Thyroid gland (tissue), 4 donors: ENCODE data around the gene WDR3.

Experiments used
- POLR2A ChIP-seq, 2 donors: fragments of 450-650 bp; IDR thresholded peaks; one replicate each; pipeline ENCODE4 v1.6.1; 2017; ENCODE audit warnings: antibody characterized with exemption in 2 of 2, mild to moderate bottlenecking in 2 of 2, moderate library complexity in 1 of 2
- TF ChIP-seq, protein P1 (sequence below), 6 experiments: fragments of 200-600 bp in 3 of 6; fragments of 450-650 bp in 3 of 6; sonication (generic) in 3 of 6; IDR thresholded peaks; one replicate each; pipeline ENCODE4 v1.5.1; 2016 to 2019; ENCODE audit warnings: antibody characterized with exemption in 6 of 6, mild to moderate bottlenecking in 2 of 6, inconsistent platforms in 1 of 6, moderate library complexity in 1 of 6

DNA sequence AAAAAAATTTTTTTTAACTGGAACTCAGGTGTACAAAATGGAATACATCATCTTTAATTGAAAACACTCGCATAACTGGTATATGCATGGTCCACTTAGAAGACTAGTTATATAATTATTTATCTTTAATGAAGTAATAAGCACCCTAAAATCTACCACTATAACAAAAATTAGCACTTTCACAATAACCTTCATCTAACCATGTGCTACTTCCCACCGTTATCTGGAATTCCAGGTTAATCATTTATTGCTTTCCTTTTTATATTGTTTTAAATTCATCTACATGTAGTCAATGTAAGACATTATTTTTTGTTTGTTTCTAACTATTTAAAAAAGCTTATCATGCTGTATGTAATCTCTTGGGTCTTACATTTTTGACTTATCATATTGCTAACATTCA, 39.1 kb upstream of the WDR3 start:
- no peak for TF ChIP-seq POLR2A (IDR thresholded peaks at IDR 0.05)
- TF ChIP-seq, protein P1, sequence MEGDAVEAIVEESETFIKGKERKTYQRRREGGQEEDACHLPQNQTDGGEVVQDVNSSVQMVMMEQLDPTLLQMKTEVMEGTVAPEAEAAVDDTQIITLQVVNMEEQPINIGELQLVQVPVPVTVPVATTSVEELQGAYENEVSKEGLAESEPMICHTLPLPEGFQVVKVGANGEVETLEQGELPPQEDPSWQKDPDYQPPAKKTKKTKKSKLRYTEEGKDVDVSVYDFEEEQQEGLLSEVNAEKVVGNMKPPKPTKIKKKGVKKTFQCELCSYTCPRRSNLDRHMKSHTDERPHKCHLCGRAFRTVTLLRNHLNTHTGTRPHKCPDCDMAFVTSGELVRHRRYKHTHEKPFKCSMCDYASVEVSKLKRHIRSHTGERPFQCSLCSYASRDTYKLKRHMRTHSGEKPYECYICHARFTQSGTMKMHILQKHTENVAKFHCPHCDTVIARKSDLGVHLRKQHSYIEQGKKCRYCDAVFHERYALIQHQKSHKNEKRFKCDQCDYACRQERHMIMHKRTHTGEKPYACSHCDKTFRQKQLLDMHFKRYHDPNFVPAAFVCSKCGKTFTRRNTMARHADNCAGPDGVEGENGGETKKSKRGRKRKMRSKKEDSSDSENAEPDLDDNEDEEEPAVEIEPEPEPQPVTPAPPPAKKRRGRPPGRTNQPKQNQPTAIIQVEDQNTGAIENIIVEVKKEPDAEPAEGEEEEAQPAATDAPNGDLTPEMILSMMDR (IDR thresholded peaks at IDR 0.05): no peak
